Astrocyte (in vitro differentiated cells and primary cell): ENCODE results near the gene BATF3. TPM values are rescaled to one million over a fixed set of nuclear protein-coding genes. Genes with fewer than 3 reads are reported as not detected.

ENCODE experiments used
- DNase-seq: peaks from one replicate; pipeline ENCODE4 v3.0.0-alpha.2; 2010; ENCODE audit warnings: low read depth
- FAIRE-seq: peaks from 2 replicates; lab custom pipeline; 2011; peaks lifted over from hg19 to GRCh38; lab: Jason Lieb, UNC
- H2AFZ ChIP-seq: 2 replicates; pipeline ENCODE4 v1.6.0; 2012; ENCODE audit warnings: low read depth, low read length, inconsistent platforms
- H3K27ac ChIP-seq: 2 replicates; pipeline ENCODE4 v1.5.1; 2011; ENCODE audit warnings: low read depth, low read length, inconsistent platforms
- H3K27me3 ChIP-seq: 2 replicates; pipeline ENCODE4 v1.6.0; 2011; ENCODE audit warnings: low read length, inconsistent platforms; ENCODE audit not compliant: insufficient read depth
- H3K36me3 ChIP-seq: 2 replicates; pipeline ENCODE4 v1.5.1; 2011; ENCODE audit warnings: low read length, inconsistent platforms; ENCODE audit not compliant: insufficient read depth
- H3K4me1 ChIP-seq: 2 replicates; pipeline ENCODE4 v1.5.1; 2011; ENCODE audit warnings: low read length, inconsistent platforms; ENCODE audit not compliant: insufficient read depth
- H3K4me2 ChIP-seq: 2 replicates; pipeline ENCODE4 v1.6.0; 2012; ENCODE audit warnings: low read length, inconsistent platforms
- H3K4me3 ChIP-seq: 2 replicates; pipeline ENCODE4 v1.5.1; 2011; ENCODE audit warnings: low read depth, mild to moderate bottlenecking, low read length, inconsistent platforms; ENCODE audit not compliant: insufficient read depth
- H3K79me2 ChIP-seq: 2 replicates; pipeline ENCODE4 v1.6.0; 2012; ENCODE audit warnings: mild to moderate bottlenecking, low read length, inconsistent platforms; ENCODE audit not compliant: insufficient read depth
- H3K9ac ChIP-seq: 2 replicates; pipeline ENCODE4 v1.6.0; 2012; ENCODE audit warnings: mild to moderate bottlenecking, low read length, inconsistent platforms
- H3K9me3 ChIP-seq: 2 replicates; pipeline ENCODE4 v1.5.1; 2012; ENCODE audit warnings: low read depth, mild to moderate bottlenecking, low read length, inconsistent platforms; ENCODE audit not compliant: insufficient read depth
- H4K20me1 ChIP-seq: 2 replicates; pipeline ENCODE4 v1.6.0; 2012; ENCODE audit warnings: low read length, inconsistent platforms; ENCODE audit not compliant: insufficient read depth
- H3K27ac Mint-ChIP-seq: one replicate; pipeline ENCODE4 v1.8.0; 2021; ENCODE audit warnings: mild to moderate bottlenecking, mixed read lengths; ENCODE audit not compliant: unreplicated experiment
- H3K27me3 Mint-ChIP-seq: one replicate; pipeline ENCODE4 v1.8.0; 2021; ENCODE audit warnings: low read depth, mixed read lengths; ENCODE audit not compliant: unreplicated experiment
- H3K36me3 Mint-ChIP-seq: one replicate; pipeline ENCODE4 v1.8.0; 2021; ENCODE audit warnings: low read depth, mixed read lengths; ENCODE audit not compliant: unreplicated experiment
- H3K4me1 Mint-ChIP-seq: one replicate; pipeline ENCODE4 v1.8.0; 2021; ENCODE audit warnings: low read depth, mixed read lengths; ENCODE audit not compliant: unreplicated experiment
- H3K4me3 Mint-ChIP-seq: one replicate; pipeline ENCODE4 v1.8.0; 2021; ENCODE audit warnings: mild to moderate bottlenecking, moderate library complexity, mixed read lengths; ENCODE audit not compliant: unreplicated experiment
- H3K9me3 Mint-ChIP-seq: one replicate; pipeline ENCODE4 v1.8.0; 2021; ENCODE audit warnings: mild to moderate bottlenecking, mixed read lengths; ENCODE audit not compliant: unreplicated experiment
- EZH2 ChIP-seq: IDR thresholded peaks from 2 replicates; pipeline ENCODE4 v1.6.1; 2012; ENCODE audit warnings: mild to moderate bottlenecking, low read length, inconsistent platforms; ENCODE audit not compliant: insufficient read depth
- total RNA-seq: library from RNA; stranded (reverse); gene quantifications from 2 replicates; pipeline ENCODE4 v1.2.1, GENCODE V29; 2021
- TF ChIP-seq, protein P1 (sequence below): IDR thresholded peaks from 2 replicates; pipeline ENCODE4 v1.5.1; 2011; ENCODE audit warnings: low read depth, mild to moderate bottlenecking, inconsistent platforms, low read length, moderate library complexity; ENCODE audit not compliant: insufficient read depth

The BATF3 gene
- total RNA-seq, 1 donor from 2014 or later = 1.9 TPM

DNA sequence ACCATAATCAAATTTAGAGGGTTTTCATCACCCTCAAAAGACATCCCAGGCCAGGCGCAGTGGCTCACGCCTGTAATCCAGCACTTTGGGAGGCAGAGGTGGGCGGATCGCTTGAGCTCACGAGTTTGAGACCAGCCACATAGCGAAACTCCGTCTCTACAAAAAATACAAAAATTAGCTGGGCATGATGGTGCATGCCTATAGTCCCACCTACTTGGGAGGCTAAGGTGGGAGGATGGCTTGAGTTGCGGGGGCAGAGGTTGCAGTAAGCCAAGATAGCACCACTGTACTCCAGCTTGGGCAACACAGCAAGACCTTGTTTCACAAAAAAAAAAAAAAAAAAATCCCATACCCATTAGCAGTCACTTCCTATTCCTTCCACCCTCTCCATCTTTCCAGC, 33.5 kb upstream of the BATF3 start:
- Histone ChIP-seq H3K9ac (no peak overlapping the region), H2AFZ (no peak overlapping the region), H3K79me2 (no peaks in the 10 kb centered on the region), H3K4me1 (no peaks in the 10 kb centered on the region), H3K4me3 (no peak overlapping the region), H3K27me3 (no peaks in the 10 kb centered on the region), H3K36me3 (peaks cover 4% of the 10 kb centered on the region), H4K20me1 (no peaks in the 10 kb centered on the region), H3K9me3 (no peaks in the 10 kb centered on the region), H3K4me2 (no peak overlapping the region), H3K27ac (no peak overlapping the region)
- Mint-ChIP-seq H3K4me3 (no peak overlapping the region), H3K9me3 (no peaks in the 10 kb centered on the region), H3K27ac (no peak overlapping the region), H3K36me3 (peaks cover 2% of the 10 kb centered on the region), H3K27me3 (no peaks in the 10 kb centered on the region), H3K4me1 (peaks cover 6% of the 10 kb centered on the region)
- no peak for DNase-seq
- FAIRE-seq = no peak
- TF ChIP-seq EZH2 = no peak
- TF ChIP-seq, protein P1, sequence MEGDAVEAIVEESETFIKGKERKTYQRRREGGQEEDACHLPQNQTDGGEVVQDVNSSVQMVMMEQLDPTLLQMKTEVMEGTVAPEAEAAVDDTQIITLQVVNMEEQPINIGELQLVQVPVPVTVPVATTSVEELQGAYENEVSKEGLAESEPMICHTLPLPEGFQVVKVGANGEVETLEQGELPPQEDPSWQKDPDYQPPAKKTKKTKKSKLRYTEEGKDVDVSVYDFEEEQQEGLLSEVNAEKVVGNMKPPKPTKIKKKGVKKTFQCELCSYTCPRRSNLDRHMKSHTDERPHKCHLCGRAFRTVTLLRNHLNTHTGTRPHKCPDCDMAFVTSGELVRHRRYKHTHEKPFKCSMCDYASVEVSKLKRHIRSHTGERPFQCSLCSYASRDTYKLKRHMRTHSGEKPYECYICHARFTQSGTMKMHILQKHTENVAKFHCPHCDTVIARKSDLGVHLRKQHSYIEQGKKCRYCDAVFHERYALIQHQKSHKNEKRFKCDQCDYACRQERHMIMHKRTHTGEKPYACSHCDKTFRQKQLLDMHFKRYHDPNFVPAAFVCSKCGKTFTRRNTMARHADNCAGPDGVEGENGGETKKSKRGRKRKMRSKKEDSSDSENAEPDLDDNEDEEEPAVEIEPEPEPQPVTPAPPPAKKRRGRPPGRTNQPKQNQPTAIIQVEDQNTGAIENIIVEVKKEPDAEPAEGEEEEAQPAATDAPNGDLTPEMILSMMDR = no peak

DNA sequence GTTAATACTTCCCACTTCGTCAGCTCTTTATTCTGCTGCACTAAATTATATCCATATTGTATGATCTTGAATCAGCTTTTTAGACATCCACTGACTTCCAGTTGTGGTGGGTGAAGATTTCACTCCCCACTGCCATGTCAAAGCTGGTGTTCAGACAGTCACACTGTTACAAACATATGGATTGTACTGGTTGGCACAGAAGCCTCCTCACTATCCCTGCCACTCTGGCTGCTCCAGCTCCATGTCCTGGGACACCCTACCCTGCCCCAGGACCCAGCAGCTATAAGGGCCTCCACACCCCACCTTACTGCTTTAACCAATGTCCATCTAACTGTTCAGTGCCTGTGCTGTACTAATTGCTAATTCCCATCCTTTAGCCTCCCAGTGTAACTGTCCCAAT, 32.0 kb upstream of the BATF3 start:
- DNase-seq (no peak), FAIRE-seq (no peak)
- Mint-ChIP-seq H3K27me3 (no peaks in the 10 kb centered on the region), H3K4me3 (no peak overlapping the region), H3K27ac (no peak overlapping the region), H3K4me1 (peaks cover 14% of the 10 kb centered on the region), H3K9me3 (peaks cover 4% of the 10 kb centered on the region), H3K36me3 (peaks cover 5% of the 10 kb centered on the region)
- H3K27ac ChIP-seq = no peak overlapping the region
- no peaks in the 10 kb centered on the region for H3K79me2 ChIP-seq
- H2AFZ ChIP-seq = no peak overlapping the region
- TF ChIP-seq, protein P1 = no peak
- TF ChIP-seq EZH2 = no peak
- H3K4me1 ChIP-seq = no peaks in the 10 kb centered on the region
- no peaks in the 10 kb centered on the region for H3K27me3 ChIP-seq
- no peaks in the 10 kb centered on the region for H4K20me1 ChIP-seq
- no peak overlapping the region for H3K4me2 ChIP-seq
- H3K9me3 ChIP-seq = no peaks in the 10 kb centered on the region
- H3K36me3 ChIP-seq = peaks cover 4% of the 10 kb centered on the region
- H3K9ac ChIP-seq = no peak overlapping the region
- H3K4me3 ChIP-seq = no peak overlapping the region

GRCh38 chr1:212728606-212729005, 29.0 kb upstream of the BATF3 start:
- H3K9me3 Mint-ChIP-seq = peaks cover 4% of the 10 kb centered on the region
- Histone ChIP-seq H3K4me3 (no peak overlapping the region), H3K9ac (no peak overlapping the region), H3K79me2 (no peaks in the 10 kb centered on the region), H3K9me3 (no peaks in the 10 kb centered on the region), H3K36me3 (no peaks in the 10 kb centered on the region), H3K27ac (peak overlapping the region; percentile 70), H4K20me1 (no peaks in the 10 kb centered on the region), H2AFZ (no peak overlapping the region), H3K4me2 (no peak overlapping the region), H3K27me3 (no peaks in the 10 kb centered on the region), H3K4me1 (no peaks in the 10 kb centered on the region)
- DNase-seq (no peak), FAIRE-seq (no peak)
- no peak for TF ChIP-seq EZH2
- TF ChIP-seq, protein P1 = no peak
- H3K4me1 Mint-ChIP-seq = peaks cover 14% of the 10 kb centered on the region
- H3K36me3 Mint-ChIP-seq = peaks cover 11% of the 10 kb centered on the region
- peak overlapping the region; percentile 43 for H3K27ac Mint-ChIP-seq
- H3K27me3 Mint-ChIP-seq = no peaks in the 10 kb centered on the region
- H3K4me3 Mint-ChIP-seq = no peak overlapping the region
